Neutrophil (primary cell): ENCODE data around the gene PLAAT4.
"Not testable (repeated sequence)": the region's sequence is repeated elsewhere in the genome, so short reads cannot be mapped to it uniquely, and the experiment has no call there.

Experiments used
- H3K27ac ChIP-seq: fragments of 200-600 bp; sonication (generic); 2 replicates; pipeline ENCODE4 v1.5.1; 2016; ENCODE audit warnings: mild to moderate bottlenecking, moderate library complexity
- H3K27me3 ChIP-seq: fragments of 200-600 bp; sonication (generic); 2 replicates; pipeline ENCODE4 v1.6.0; 2016; ENCODE audit warnings: mild to moderate bottlenecking
- H3K36me3 ChIP-seq: fragments of 200-600 bp; sonication (generic); 2 replicates; pipeline ENCODE4 v1.5.1; 2017
- H3K4me1 ChIP-seq, 2 experiments: fragments of 200-600 bp in 1 of 2; sonication (generic) in 1 of 2; 1 replicate in 1 of 2; 2 replicates in 1 of 2; pipeline versions ENCODE4 v1.5.1 to v1.6.1; 2013 to 2016; ENCODE audit warnings: low read depth in 1 of 2, low read length in 1 of 2, mild to moderate bottlenecking in 1 of 2, moderate library complexity in 1 of 2; ENCODE audit not compliant: control insufficient read depth in 1 of 2, insufficient read depth in 1 of 2
- H3K4me3 ChIP-seq, 2 experiments: fragments of 200-600 bp in 1 of 2; sonication (generic) in 1 of 2; 1 replicate in 1 of 2; 2 replicates in 1 of 2; pipeline ENCODE4 v1.5.1; 2013 to 2016; ENCODE audit warnings: low read depth in 1 of 2, low read length in 1 of 2, mild to moderate bottlenecking in 1 of 2, moderate library complexity in 1 of 2
- H3K9me3 ChIP-seq: fragments of 200-600 bp; sonication (generic); 2 replicates; pipeline ENCODE4 v1.5.1; 2016
- CTCF ChIP-seq: fragments of 200-600 bp; sonication (generic); IDR thresholded peaks from 2 replicates; pipeline ENCODE4 v1.5.1; 2016; ENCODE audit warnings: antibody characterized with exemption

The PLAAT4 gene

GRCh38 chr11:63530021-63530420 is 6.6 kb upstream of the PLAAT4 start:
- Histone ChIP-seq H3K36me3 (no peaks in the 10 kb centered on the region), H3K9me3 (no peaks in the 10 kb centered on the region), H3K4me1 (no peaks in the 10 kb centered on the region), H3K27me3 (peaks cover 36% of the 10 kb centered on the region), H3K4me3 (no peak overlapping the region), H3K27ac (no peak overlapping the region)
- TF ChIP-seq CTCF: no peak

- not testable (repeated sequence) for H3K4me3 ChIP-seq, H3K9me3 ChIP-seq, H3K4me1 ChIP-seq, H3K36me3 ChIP-seq, H3K27ac ChIP-seq
- H3K27me3 ChIP-seq: peaks cover 36% of the 10 kb centered on the region
Observed at GRCh38 chr11:63531074-63531792, 5.4 kb upstream of the PLAAT4 start.

GRCh38 chr11:63532117-63532516 is 4.5 kb upstream of the PLAAT4 start:
- Histone ChIP-seq H3K9me3 (no peaks in the 10 kb centered on the region), H3K27ac (no peak overlapping the region), H3K36me3 (no peaks in the 10 kb centered on the region), H3K4me3 (no peak overlapping the region), H3K27me3 (peaks cover 36% of the 10 kb centered on the region), H3K4me1 (peaks cover 5 to 7% of the 10 kb centered on the region in 2 experiments)
- no peak for TF ChIP-seq CTCF

- TF ChIP-seq CTCF: no peak
- Histone ChIP-seq H3K4me1 (peaks cover 11 to 14% of the 10 kb centered on the region in 2 experiments), H3K4me3 (no peak overlapping the region), H3K27ac (no peak overlapping the region), H3K36me3 (no peaks in the 10 kb centered on the region), H3K27me3 (peaks cover 34% of the 10 kb centered on the region), H3K9me3 (no peaks in the 10 kb centered on the region)
Observed at GRCh38 chr11:63532799-63533475, 3.7 kb upstream of the PLAAT4 start.

- Histone ChIP-seq H3K4me3 (no peak overlapping the region), H3K27ac (no peak overlapping the region), H3K4me1 (peaks cover 11 to 14% of the 10 kb centered on the region in 2 experiments), H3K27me3 (peaks cover 32% of the 10 kb centered on the region), H3K9me3 (no peaks in the 10 kb centered on the region), H3K36me3 (no peaks in the 10 kb centered on the region)
- TF ChIP-seq CTCF: no peak
Observed at GRCh38 chr11:63534076-63534475, 2.5 kb upstream of the PLAAT4 start.

- Histone ChIP-seq H3K27me3 (peaks cover 32% of the 10 kb centered on the region), H3K27ac (no peak overlapping the region), H3K36me3 (no peaks in the 10 kb centered on the region), H3K4me1 (peaks cover 11 to 14% of the 10 kb centered on the region in 2 experiments), H3K9me3 (no peaks in the 10 kb centered on the region), H3K4me3 (no peak overlapping the region)
- no peak for TF ChIP-seq CTCF
Observed at GRCh38 chr11:63534895-63535461, 1.6 kb upstream of the PLAAT4 start.
